GM23338 (cell line): ENCODE data around the gene ZNFX1. TPM values are rescaled to one million over a fixed set of nuclear protein-coding genes. Genes with fewer than 3 reads are reported as not detected.

ENCODE experiments used
- ATAC-seq: fragments of 200-7000 bp; cut with Tn5 transposase; 3 replicates; pipeline ENCODE4 v1.9.1; 2020
- DNase-seq: peaks from one replicate; pipeline ENCODE4 v3.0.0-alpha.2; 2015; ENCODE audit warnings: low spot score
- H2AFZ ChIP-seq: fragments of 200-600 bp; sonication (generic); 2 replicates; pipeline ENCODE4 v1.8.0; 2016; ENCODE audit warnings: antibody characterized with exemption, mild to moderate bottlenecking, moderate library complexity
- H3F3A ChIP-seq: fragments of 200-600 bp; sonication (generic); replicated peaks from 2 replicates; pipeline ENCODE4 v1.8.0; 2017; ENCODE audit warnings: antibody characterized with exemption, mixed run types, low read depth
- H3K27ac ChIP-seq: fragments of 200-600 bp; sonication (generic); 2 replicates; pipeline ENCODE4 v1.6.1; 2016; ENCODE audit warnings: low read depth
- H3K27me3 ChIP-seq: fragments of 200-600 bp; sonication (generic); 2 replicates; pipeline ENCODE4 v1.8.0; 2016; ENCODE audit warnings: mild to moderate bottlenecking, mixed run types, moderate library complexity; ENCODE audit not compliant: insufficient read depth
- H3K36me3 ChIP-seq: fragments of 200-600 bp; sonication (generic); 2 replicates; pipeline ENCODE4 v1.8.0; 2016; ENCODE audit warnings: mild to moderate bottlenecking; ENCODE audit not compliant: insufficient read depth
- H3K4me1 ChIP-seq: fragments of 200-600 bp; sonication (generic); 2 replicates; pipeline ENCODE4 v1.8.0; 2016; ENCODE audit warnings: mild to moderate bottlenecking, moderate library complexity; ENCODE audit not compliant: insufficient read depth
- H3K4me2 ChIP-seq: fragments of 200-600 bp; sonication (generic); 2 replicates; pipeline ENCODE4 v1.7.1; 2017; ENCODE audit warnings: mixed run types
- H3K4me3 ChIP-seq: fragments of 200-600 bp; sonication (generic); 2 replicates; pipeline ENCODE4 v1.6.1; 2016; ENCODE audit warnings: mixed run types
- H3K79me2 ChIP-seq: fragments of 200-600 bp; sonication (generic); replicated peaks from 2 replicates; pipeline ENCODE4 v1.8.0; 2017; ENCODE audit warnings: mild to moderate bottlenecking; ENCODE audit not compliant: insufficient read depth
- H3K9me2 ChIP-seq: fragments of 200-600 bp; sonication (generic); 2 replicates; pipeline ENCODE4 v1.8.0; 2017; ENCODE audit not compliant: insufficient read depth
- H4K20me1 ChIP-seq: fragments of 200-600 bp; sonication (generic); replicated peaks from 2 replicates; pipeline ENCODE4 v1.8.0; 2017; ENCODE audit warnings: mild to moderate bottlenecking; ENCODE audit not compliant: insufficient read depth
- H3K27ac Mint-ChIP-seq: 2 replicates; pipeline ENCODE4 v1.8.0; 2020; ENCODE audit warnings: inconsistent platforms, mild to moderate bottlenecking, moderate library complexity, mixed read lengths
- H3K27me3 Mint-ChIP-seq: 3 replicates; pipeline ENCODE4 v1.8.0; 2022; ENCODE audit warnings: low read depth, mild to moderate bottlenecking, moderate library complexity, mixed read lengths, inconsistent platforms; ENCODE audit not compliant: insufficient read depth, poor library complexity
- H3K36me3 Mint-ChIP-seq: 3 replicates; pipeline ENCODE4 v1.8.0; 2021; ENCODE audit warnings: low read depth, mild to moderate bottlenecking, inconsistent platforms, moderate library complexity, mixed read lengths
- H3K4me1 Mint-ChIP-seq: 3 replicates; pipeline ENCODE4 v1.8.0; 2020; ENCODE audit warnings: mild to moderate bottlenecking, inconsistent platforms, mixed read lengths
- H3K4me3 Mint-ChIP-seq: 3 replicates; pipeline ENCODE4 v1.8.0; 2021; ENCODE audit warnings: moderate library complexity, mild to moderate bottlenecking, inconsistent platforms, mixed read lengths
- H3K9me3 Mint-ChIP-seq: 3 replicates; pipeline ENCODE4 v1.8.0; 2020; ENCODE audit warnings: moderate library complexity, mild to moderate bottlenecking, inconsistent platforms, mixed read lengths
- JUNB ChIP-seq: IDR thresholded peaks from one replicate; pipeline ENCODE4 v1.6.1; 2016; ENCODE audit warnings: antibody characterized with exemption; ENCODE audit not compliant: unreplicated experiment
- NANOG ChIP-seq: IDR thresholded peaks from 2 replicates; pipeline ENCODE4 v1.6.1; 2016; ENCODE audit warnings: antibody characterized with exemption, borderline replicate concordance
- polyA plus RNA-seq: library from polyadenylated mRNA; unstranded; fragments of >200 nt; fragmentation: Nextera tagmentation; extraction: Ambion mirVana; gene quantifications from 2 replicates; pipeline ENCODE4 v1.2.1, GENCODE V29; 2016
- total RNA-seq: library from RNA; depleted of rRNA; stranded (reverse); fragments of >200 nt; shearing (Covaris generic); gene quantifications from 2 replicates; pipeline ENCODE4 v1.2.3, GENCODE V29; 2014
- TF ChIP-seq, protein P1 (sequence below): fragments of 250-450 bp; sonication (Bioruptor Pico); IDR thresholded peaks from 2 replicates; pipeline ENCODE4 v1.5.0; 2020; ENCODE audit warnings: mild to moderate bottlenecking, moderate library complexity
- TF ChIP-seq, protein P2 (sequence below): IDR thresholded peaks from one replicate; pipeline ENCODE4 v1.6.1; 2018; ENCODE audit warnings: antibody characterized with exemption; ENCODE audit not compliant: unreplicated experiment

The ZNFX1 gene
- total and polyA plus RNA-seq, 2 experiments from 2014 or later = 6.1 to 12.1 TPM

GRCh38 chr20:49260218-49260617 is 17.6 kb downstream of the ZNFX1 start (continued):
- TF ChIP-seq, protein P1, sequence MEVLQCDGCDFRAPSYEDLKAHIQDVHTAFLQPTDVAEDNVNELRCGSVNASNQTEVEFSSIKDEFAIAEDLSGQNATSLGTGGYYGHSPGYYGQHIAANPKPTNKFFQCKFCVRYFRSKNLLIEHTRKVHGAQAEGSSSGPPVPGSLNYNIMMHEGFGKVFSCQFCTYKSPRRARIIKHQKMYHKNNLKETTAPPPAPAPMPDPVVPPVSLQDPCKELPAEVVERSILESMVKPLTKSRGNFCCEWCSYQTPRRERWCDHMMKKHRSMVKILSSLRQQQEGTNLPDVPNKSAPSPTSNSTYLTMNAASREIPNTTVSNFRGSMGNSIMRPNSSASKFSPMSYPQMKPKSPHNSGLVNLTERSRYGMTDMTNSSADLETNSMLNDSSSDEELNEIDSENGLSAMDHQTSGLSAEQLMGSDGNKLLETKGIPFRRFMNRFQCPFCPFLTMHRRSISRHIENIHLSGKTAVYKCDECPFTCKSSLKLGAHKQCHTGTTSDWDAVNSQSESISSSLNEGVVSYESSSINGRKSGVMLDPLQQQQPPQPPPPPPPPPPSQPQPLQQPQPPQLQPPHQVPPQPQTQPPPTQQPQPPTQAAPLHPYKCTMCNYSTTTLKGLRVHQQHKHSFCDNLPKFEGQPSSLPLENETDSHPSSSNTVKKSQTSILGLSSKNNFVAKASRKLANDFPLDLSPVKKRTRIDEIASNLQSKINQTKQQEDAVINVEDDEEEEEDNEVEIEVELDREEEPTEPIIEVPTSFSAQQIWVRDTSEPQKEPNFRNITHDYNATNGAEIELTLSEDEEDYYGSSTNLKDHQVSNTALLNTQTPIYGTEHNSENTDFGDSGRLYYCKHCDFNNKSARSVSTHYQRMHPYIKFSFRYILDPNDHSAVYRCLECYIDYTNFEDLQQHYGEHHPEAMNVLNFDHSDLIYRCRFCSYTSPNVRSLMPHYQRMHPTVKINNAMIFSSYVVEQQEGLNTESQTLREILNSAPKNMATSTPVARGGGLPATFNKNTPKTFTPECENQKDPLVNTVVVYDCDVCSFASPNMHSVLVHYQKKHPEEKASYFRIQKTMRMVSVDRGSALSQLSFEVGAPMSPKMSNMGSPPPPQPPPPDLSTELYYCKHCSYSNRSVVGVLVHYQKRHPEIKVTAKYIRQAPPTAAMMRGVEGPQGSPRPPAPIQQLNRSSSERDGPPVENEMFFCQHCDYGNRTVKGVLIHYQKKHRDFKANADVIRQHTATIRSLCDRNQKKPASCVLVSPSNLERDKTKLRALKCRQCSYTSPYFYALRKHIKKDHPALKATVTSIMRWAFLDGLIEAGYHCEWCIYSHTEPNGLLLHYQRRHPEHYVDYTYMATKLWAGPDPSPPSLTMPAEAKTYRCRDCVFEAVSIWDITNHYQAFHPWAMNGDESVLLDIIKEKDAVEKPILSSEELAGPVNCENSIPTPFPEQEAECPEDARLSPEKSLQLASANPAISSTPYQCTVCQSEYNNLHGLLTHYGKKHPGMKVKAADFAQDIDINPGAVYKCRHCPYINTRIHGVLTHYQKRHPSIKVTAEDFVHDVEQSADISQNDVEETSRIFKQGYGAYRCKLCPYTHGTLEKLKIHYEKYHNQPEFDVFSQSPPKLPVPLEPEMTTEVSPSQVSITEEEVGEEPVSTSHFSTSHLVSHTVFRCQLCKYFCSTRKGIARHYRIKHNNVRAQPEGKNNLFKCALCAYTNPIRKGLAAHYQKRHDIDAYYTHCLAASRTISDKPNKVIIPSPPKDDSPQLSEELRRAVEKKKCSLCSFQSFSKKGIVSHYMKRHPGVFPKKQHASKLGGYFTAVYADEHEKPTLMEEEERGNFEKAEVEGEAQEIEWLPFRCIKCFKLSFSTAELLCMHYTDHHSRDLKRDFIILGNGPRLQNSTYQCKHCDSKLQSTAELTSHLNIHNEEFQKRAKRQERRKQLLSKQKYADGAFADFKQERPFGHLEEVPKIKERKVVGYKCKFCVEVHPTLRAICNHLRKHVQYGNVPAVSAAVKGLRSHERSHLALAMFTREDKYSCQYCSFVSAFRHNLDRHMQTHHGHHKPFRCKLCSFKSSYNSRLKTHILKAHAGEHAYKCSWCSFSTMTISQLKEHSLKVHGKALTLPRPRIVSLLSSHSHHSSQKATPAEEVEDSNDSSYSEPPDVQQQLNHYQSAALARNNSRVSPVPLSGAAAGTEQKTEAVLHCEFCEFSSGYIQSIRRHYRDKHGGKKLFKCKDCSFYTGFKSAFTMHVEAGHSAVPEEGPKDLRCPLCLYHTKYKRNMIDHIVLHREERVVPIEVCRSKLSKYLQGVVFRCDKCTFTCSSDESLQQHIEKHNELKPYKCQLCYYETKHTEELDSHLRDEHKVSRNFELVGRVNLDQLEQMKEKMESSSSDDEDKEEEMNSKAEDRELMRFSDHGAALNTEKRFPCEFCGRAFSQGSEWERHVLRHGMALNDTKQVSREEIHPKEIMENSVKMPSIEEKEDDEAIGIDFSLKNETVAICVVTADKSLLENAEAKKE (CRISPR knock-in tag) = no peak
- no peak for TF ChIP-seq JUNB

DNA sequence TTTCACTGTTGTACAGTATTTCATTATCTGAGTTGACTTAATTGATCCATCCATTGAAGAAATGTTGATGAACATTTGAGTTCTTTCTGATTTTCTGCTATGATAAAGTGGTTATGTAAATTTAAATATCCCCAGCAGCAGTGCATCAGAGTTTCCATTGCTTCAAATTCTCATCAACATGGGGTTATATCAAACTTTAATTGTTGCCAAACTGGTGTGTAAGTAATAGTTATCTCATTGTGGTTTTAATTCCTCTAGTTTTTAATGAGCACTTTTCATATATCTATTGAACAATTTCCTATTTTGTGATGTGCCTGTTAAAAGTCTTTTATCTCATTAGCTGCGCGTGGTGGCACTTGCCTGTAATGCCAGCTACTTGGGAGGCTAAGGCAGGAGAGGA is 18.1 kb downstream of the ZNFX1 start:
- Histone ChIP-seq H3K4me2 (no peak overlapping the region), H3K4me3 (no peak overlapping the region), H3F3A (no peaks in the 10 kb centered on the region), H3K4me1 (no peaks in the 10 kb centered on the region), H3K9me2 (no peaks in the 10 kb centered on the region), H3K27ac (no peak overlapping the region), H3K36me3 (peaks cover 69% of the 10 kb centered on the region), H3K79me2 (no peaks in the 10 kb centered on the region), H3K27me3 (no peaks in the 10 kb centered on the region), H4K20me1 (peaks cover 8% of the 10 kb centered on the region; the same call in 1 of the 2 replicates), H2AFZ (no peak overlapping the region)
- Mint-ChIP-seq H3K27me3 (peaks cover 3% of the 10 kb centered on the region), H3K36me3 (peaks cover 84% of the 10 kb centered on the region), H3K9me3 (no peaks in the 10 kb centered on the region), H3K4me3 (no peak overlapping the region), H3K27ac (no peak overlapping the region), H3K4me1 (no peaks in the 10 kb centered on the region)
- ATAC-seq (no peak), DNase-seq (no peak)
- TF ChIP-seq, protein P1 (CRISPR knock-in tag) = no peak
- no peak for TF ChIP-seq NANOG
- no peak for TF ChIP-seq JUNB
- TF ChIP-seq, protein P2, sequence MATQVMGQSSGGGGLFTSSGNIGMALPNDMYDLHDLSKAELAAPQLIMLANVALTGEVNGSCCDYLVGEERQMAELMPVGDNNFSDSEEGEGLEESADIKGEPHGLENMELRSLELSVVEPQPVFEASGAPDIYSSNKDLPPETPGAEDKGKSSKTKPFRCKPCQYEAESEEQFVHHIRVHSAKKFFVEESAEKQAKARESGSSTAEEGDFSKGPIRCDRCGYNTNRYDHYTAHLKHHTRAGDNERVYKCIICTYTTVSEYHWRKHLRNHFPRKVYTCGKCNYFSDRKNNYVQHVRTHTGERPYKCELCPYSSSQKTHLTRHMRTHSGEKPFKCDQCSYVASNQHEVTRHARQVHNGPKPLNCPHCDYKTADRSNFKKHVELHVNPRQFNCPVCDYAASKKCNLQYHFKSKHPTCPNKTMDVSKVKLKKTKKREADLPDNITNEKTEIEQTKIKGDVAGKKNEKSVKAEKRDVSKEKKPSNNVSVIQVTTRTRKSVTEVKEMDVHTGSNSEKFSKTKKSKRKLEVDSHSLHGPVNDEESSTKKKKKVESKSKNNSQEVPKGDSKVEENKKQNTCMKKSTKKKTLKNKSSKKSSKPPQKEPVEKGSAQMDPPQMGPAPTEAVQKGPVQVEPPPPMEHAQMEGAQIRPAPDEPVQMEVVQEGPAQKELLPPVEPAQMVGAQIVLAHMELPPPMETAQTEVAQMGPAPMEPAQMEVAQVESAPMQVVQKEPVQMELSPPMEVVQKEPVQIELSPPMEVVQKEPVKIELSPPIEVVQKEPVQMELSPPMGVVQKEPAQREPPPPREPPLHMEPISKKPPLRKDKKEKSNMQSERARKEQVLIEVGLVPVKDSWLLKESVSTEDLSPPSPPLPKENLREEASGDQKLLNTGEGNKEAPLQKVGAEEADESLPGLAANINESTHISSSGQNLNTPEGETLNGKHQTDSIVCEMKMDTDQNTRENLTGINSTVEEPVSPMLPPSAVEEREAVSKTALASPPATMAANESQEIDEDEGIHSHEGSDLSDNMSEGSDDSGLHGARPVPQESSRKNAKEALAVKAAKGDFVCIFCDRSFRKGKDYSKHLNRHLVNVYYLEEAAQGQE = no peak
